ENCODE data around the gene ENDOD1. TPM values are rescaled to one million over a fixed set of nuclear protein-coding genes. Genes with fewer than 3 reads are reported as not detected.

ENDOD1 gene
- polyA plus RNA-seq, 4 donors: 18.8 to 23.2 (median 21.6) TPM

- DNase-seq (ENCODE audit: low read depth in 4 of 4, low spot score in 3 of 4): no peak
Observed at GRCh38 chr11:95076416-95076815, 13.2 kb upstream of the ENDOD1 start.

- no peak for DNase-seq (ENCODE audit: low read depth in 4 of 4, low spot score in 3 of 4)
Observed at GRCh38 chr11:95076981-95077380, 12.7 kb upstream of the ENDOD1 start.

GRCh38 chr11:95078526-95078925 is 11.1 kb upstream of the ENDOD1 start:
- no peak for DNase-seq (ENCODE audit: low read depth in 4 of 4, low spot score in 3 of 4)

GRCh38 chr11:95081010-95081409 is 8.6 kb upstream of the ENDOD1 start:
- no peak for DNase-seq (ENCODE audit: low read depth in 4 of 4, low spot score in 3 of 4)

GRCh38 chr11:95081412-95081811 is 8.2 kb upstream of the ENDOD1 start:
- no peak for DNase-seq (ENCODE audit: low read depth in 4 of 4, low spot score in 3 of 4)

GRCh38 chr11:95082576-95083001 is 7.1 kb upstream of the ENDOD1 start:
- DNase-seq (ENCODE audit: low read depth in 4 of 4, low spot score in 3 of 4): no peak

- no peak for DNase-seq (ENCODE audit: low read depth in 4 of 4, low spot score in 3 of 4)
Observed at GRCh38 chr11:95084509-95084908, 5.1 kb upstream of the ENDOD1 start.

- DNase-seq (ENCODE audit: low read depth in 4 of 4, low spot score in 3 of 4): no peak
Observed at GRCh38 chr11:95085117-95085816, 4.4 kb upstream of the ENDOD1 start.

- DNase-seq (ENCODE audit: low read depth in 4 of 4, low spot score in 3 of 4): no peak
Observed at GRCh38 chr11:95086151-95086550, 3.5 kb upstream of the ENDOD1 start.

- DNase-seq (ENCODE audit: low read depth in 4 of 4, low spot score in 3 of 4): no peak
Observed at GRCh38 chr11:95086836-95087570, 2.6 kb upstream of the ENDOD1 start.

GRCh38 chr11:95088946-95089619 is 563 bp upstream of the ENDOD1 start:
- no peak for DNase-seq (ENCODE audit: low read depth in 4 of 4, low spot score in 3 of 4)

- no peak for DNase-seq (ENCODE audit: low read depth in 4 of 4, low spot score in 3 of 4)
Observed at GRCh38 chr11:95091663-95092180, 2.1 kb downstream of the ENDOD1 start.

- DNase-seq (ENCODE audit: low read depth in 4 of 4, low spot score in 3 of 4): no peak
Observed at GRCh38 chr11:95092549-95093324, 3.1 kb downstream of the ENDOD1 start.

- no peak for DNase-seq (ENCODE audit: low read depth in 4 of 4, low spot score in 3 of 4)
Observed at GRCh38 chr11:95093548-95093947, 3.9 kb downstream of the ENDOD1 start.

GRCh38 chr11:95095858-95096587 is 6.4 kb downstream of the ENDOD1 start:
- no peak for DNase-seq (ENCODE audit: low read depth in 4 of 4, low spot score in 3 of 4)

GRCh38 chr11:95097209-95097608 is 7.6 kb downstream of the ENDOD1 start:
- no peak for DNase-seq (ENCODE audit: low read depth in 4 of 4, low spot score in 3 of 4)

- no peak for DNase-seq (ENCODE audit: low read depth in 4 of 4, low spot score in 3 of 4)
Observed at GRCh38 chr11:95098826-95099225, 9.2 kb downstream of the ENDOD1 start.

GRCh38 chr11:95100191-95100648 is 10.6 kb downstream of the ENDOD1 start:
- no peak for DNase-seq (ENCODE audit: low read depth in 4 of 4, low spot score in 3 of 4)

- no peak for DNase-seq (ENCODE audit: low read depth in 4 of 4, low spot score in 3 of 4)
Observed at GRCh38 chr11:95100856-95101507, 11.3 kb downstream of the ENDOD1 start.

Data from right renal pelvis (tissue), 4 donors.